Activated T-helper 17 cell treated with anti-CD3 and anti-CD28 coated beads, Interleukin-2, amount 50 U/mL, for 72 hours (primary cell): Measurements from ENCODE around the gene F13B. TPM values are rescaled to one million over a fixed set of nuclear protein-coding genes. Genes with fewer than 3 reads are reported as not detected.
"Not testable (repeated sequence)": the region's sequence is repeated elsewhere in the genome, so short reads cannot be mapped to it uniquely, and the experiment has no call there.

Experiments used
- ATAC-seq: fragments of 150-1000 bp; cut with Tn5 transposase; replicated peaks from 2 replicates; pipeline ENCODE4 v1.10.0; 2021; ENCODE audit warnings: mild to moderate bottlenecking, moderate library complexity
- H3K27ac Mint-ChIP-seq: one replicate; pipeline ENCODE4 v1.8.0; 2022; ENCODE audit warnings: mixed read lengths
- H3K27me3 Mint-ChIP-seq: one replicate; pipeline ENCODE4 v1.8.0; 2022; ENCODE audit warnings: mixed read lengths
- H3K36me3 Mint-ChIP-seq: one replicate; pipeline ENCODE4 v1.8.0; 2022; ENCODE audit warnings: low read depth, mild to moderate bottlenecking, mixed read lengths
- H3K4me1 Mint-ChIP-seq: one replicate; pipeline ENCODE4 v1.8.0; 2022; ENCODE audit warnings: mixed read lengths
- H3K4me3 Mint-ChIP-seq: one replicate; pipeline ENCODE4 v1.8.0; 2022; ENCODE audit warnings: mild to moderate bottlenecking, mixed read lengths
- H3K9me3 Mint-ChIP-seq: one replicate; pipeline ENCODE4 v1.8.0; 2022; ENCODE audit warnings: mixed read lengths
- total RNA-seq, 2 donors: library from RNA; stranded (reverse); gene quantifications; one replicate each; pipeline ENCODE4 v1.2.3, GENCODE V29; 2022

Gene F13B, protein sequence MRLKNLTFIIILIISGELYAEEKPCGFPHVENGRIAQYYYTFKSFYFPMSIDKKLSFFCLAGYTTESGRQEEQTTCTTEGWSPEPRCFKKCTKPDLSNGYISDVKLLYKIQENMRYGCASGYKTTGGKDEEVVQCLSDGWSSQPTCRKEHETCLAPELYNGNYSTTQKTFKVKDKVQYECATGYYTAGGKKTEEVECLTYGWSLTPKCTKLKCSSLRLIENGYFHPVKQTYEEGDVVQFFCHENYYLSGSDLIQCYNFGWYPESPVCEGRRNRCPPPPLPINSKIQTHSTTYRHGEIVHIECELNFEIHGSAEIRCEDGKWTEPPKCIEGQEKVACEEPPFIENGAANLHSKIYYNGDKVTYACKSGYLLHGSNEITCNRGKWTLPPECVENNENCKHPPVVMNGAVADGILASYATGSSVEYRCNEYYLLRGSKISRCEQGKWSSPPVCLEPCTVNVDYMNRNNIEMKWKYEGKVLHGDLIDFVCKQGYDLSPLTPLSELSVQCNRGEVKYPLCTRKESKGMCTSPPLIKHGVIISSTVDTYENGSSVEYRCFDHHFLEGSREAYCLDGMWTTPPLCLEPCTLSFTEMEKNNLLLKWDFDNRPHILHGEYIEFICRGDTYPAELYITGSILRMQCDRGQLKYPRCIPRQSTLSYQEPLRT
- under 1 TPM in 1 of 2 donors, not detected in 1; 0.13 TPM for total RNA-seq

GRCh38 chr1:197066719-197067456, at the start of gene F13B:
Gene F13B, minus strand, starts transcription at chr1:197067260. Its CDS starts 37 bp downstream, at chr1:197067223.
- Mint-ChIP-seq H3K27me3 (peaks cover 9% of the 10 kb centered on the region), H3K9me3 (no peaks in the 10 kb centered on the region), H3K36me3 (no peaks in the 10 kb centered on the region), H3K4me3 (no peak within 1 kb of the TSS), H3K27ac (no peak within 1 kb of the TSS), H3K4me1 (no peaks in the 10 kb centered on the region)
- no peak for ATAC-seq

DNA sequence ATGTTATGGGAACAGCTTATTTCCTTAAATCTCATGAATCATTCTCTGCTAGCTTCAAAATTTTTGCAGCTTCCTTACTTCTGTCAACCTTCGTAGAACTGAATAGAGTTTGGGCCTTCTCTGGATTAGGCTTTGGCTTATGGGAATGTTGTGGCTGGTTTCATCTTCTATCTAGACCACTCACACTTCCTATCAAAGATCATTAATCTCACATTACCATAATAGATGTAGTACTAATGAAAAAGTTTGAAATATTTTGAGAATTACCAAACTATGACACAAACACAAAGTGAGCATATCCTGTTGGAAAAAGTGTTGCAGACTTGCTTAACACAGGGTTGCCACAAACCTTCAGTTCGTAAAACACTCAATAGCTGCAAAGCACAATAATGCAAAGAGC, 49.1 kb upstream of the F13B start:
- Mint-ChIP-seq H3K36me3 (no peaks in the 10 kb centered on the region), H3K4me1 (no peaks in the 10 kb centered on the region), H3K27me3 (no peaks in the 10 kb centered on the region), H3K27ac (no peak overlapping the region), H3K4me3 (no peak overlapping the region), H3K9me3 (no peaks in the 10 kb centered on the region)
- no peak for ATAC-seq

DNA sequence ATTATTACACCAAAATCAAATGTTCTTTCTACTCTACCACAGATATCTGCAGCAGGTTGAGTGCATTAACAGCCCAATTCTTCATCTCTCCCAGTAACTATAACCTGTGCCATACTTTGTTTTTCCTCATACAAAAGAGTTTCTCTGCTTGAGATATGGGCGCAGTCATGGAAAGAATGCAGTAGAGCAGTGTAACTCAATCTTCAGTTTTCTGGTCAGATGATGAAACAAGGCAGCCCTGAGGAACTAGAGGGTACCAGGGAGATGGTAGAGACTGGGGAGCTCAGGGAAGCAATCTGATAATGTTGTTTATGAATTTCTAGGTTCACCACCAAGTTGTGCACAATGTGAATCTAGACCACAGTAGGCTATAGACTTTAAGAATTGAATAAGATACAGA, 39.8 kb upstream of the F13B start:
- Mint-ChIP-seq H3K4me3 (no peak overlapping the region), H3K9me3 (no peaks in the 10 kb centered on the region), H3K36me3 (peaks cover 6% of the 10 kb centered on the region), H3K27ac (no peak overlapping the region), H3K27me3 (no peaks in the 10 kb centered on the region), H3K4me1 (no peaks in the 10 kb centered on the region)
- no peak for ATAC-seq

GRCh38 chr1:197103300-197103699, 36.2 kb upstream of the F13B start:
- no peaks in the 10 kb centered on the region for H3K27me3 Mint-ChIP-seq
- no peak for ATAC-seq
- H3K9me3 Mint-ChIP-seq: no peaks in the 10 kb centered on the region
- peaks cover 6% of the 10 kb centered on the region for H3K36me3 Mint-ChIP-seq
- H3K4me3 Mint-ChIP-seq: no peak overlapping the region
- no peak overlapping the region for H3K27ac Mint-ChIP-seq
- H3K4me1 Mint-ChIP-seq: no peaks in the 10 kb centered on the region

DNA sequence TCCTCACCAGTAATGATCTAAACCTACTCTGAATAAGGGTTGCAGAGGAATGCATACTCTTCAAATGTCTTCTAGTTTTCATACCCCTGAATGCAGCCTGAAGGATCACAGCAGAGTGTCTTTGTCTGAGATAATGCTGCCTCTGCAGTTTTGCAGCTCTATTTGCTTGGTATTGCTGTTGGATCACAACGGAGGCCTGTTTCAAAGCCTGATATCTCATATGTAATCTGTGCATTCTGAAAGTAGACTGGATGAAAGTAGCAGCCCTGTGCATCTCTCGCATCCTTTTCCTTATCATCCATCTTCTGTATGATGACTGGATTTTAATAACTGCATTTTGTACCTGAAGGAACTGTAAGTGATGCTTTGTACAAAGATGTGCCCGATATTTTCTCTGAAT, 34.9 kb upstream of the F13B start:
- Mint-ChIP-seq H3K27ac (no peak overlapping the region), H3K36me3 (peaks cover 6% of the 10 kb centered on the region), H3K4me1 (no peaks in the 10 kb centered on the region), H3K9me3 (no peaks in the 10 kb centered on the region), H3K27me3 (no peaks in the 10 kb centered on the region), H3K4me3 (no peak overlapping the region)
- ATAC-seq: no peak

- no peak for ATAC-seq
- H3K27ac Mint-ChIP-seq: no peak overlapping the region
- H3K4me1 Mint-ChIP-seq: no peaks in the 10 kb centered on the region
- no peak overlapping the region for H3K4me3 Mint-ChIP-seq
- H3K27me3 Mint-ChIP-seq: no peaks in the 10 kb centered on the region
- peaks cover 6% of the 10 kb centered on the region for H3K36me3 Mint-ChIP-seq
- no peaks in the 10 kb centered on the region for H3K9me3 Mint-ChIP-seq
Measured at GRCh38 chr1:197100677-197101076, 33.6 kb upstream of the F13B start.

DNA sequence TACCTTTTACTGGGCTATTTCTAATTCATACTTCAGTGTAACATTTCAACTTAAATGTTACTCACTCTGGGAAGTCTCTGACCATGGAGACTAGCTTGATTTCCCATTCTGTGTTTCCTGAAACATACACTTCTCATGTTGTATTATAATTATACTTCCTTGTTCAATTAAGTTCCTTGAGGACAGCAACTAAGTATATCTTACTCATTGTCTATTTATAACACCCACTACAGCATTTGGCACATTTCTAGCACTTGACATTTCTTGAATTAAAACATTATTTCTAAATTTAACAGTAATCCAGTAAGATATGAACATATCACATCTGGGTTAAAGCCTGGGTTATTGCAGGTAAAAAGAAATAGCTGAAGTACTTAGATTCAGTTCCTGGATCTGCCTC, 32.4 kb upstream of the F13B start:
- H3K27me3 Mint-ChIP-seq: no peaks in the 10 kb centered on the region
- no peak overlapping the region for H3K27ac Mint-ChIP-seq
- no peaks in the 10 kb centered on the region for H3K4me1 Mint-ChIP-seq
- ATAC-seq: no peak
- no peak overlapping the region for H3K4me3 Mint-ChIP-seq
- no peaks in the 10 kb centered on the region for H3K9me3 Mint-ChIP-seq
- H3K36me3 Mint-ChIP-seq: peaks cover under 1% of the 10 kb centered on the region

DNA sequence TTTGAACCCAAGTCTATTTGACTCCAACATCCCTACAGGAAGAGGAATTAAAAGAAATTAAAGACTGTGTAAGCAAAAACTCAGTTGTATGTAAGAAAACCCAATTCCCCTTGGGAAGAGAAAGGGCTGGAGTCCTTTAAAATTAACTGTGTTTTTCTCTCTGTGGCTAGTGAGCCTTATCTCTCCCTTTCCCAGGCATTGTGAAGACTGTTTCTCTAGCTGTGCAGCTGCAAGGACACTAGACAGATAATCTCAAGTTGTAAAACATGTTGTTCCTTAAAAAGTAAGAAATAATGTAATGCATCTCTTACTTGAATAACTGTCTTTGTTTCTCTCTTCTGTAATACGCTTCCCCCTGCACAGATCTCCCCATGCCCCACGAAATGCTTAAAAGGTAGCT, 29.9 kb upstream of the F13B start:
- not testable (repeated sequence) for H3K27me3 Mint-ChIP-seq, H3K9me3 Mint-ChIP-seq, H3K4me3 Mint-ChIP-seq, H3K36me3 Mint-ChIP-seq, H3K4me1 Mint-ChIP-seq, ATAC-seq, H3K27ac Mint-ChIP-seq

DNA sequence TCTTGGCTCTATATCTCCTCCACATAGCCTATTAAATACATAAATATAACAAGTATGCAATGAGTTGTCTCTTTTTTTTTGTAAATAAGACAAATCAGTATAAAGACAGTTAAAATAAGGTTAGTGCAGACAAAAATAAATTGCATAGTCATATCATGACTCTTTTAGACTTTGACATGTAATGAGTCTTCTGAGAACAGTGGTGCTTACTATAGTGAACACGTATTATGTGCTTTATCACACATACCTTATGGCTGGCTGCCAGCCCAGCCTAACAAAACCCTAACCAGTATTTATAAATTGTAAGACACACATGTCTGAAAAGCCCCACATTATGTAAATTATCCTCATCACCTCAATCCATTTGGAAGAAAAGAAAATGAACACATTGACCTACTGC, 29.1 kb upstream of the F13B start:
- H3K27ac Mint-ChIP-seq: no peak overlapping the region
- no peak overlapping the region for H3K4me3 Mint-ChIP-seq
- H3K27me3 Mint-ChIP-seq: no peaks in the 10 kb centered on the region
- peak; percentile 42 for ATAC-seq
- H3K9me3 Mint-ChIP-seq: no peaks in the 10 kb centered on the region
- H3K4me1 Mint-ChIP-seq: no peaks in the 10 kb centered on the region
- peaks cover 7% of the 10 kb centered on the region for H3K36me3 Mint-ChIP-seq

GRCh38 chr1:197093226-197093885, 26.3 kb upstream of the F13B start:
- peaks cover 12% of the 10 kb centered on the region for H3K36me3 Mint-ChIP-seq
- H3K27ac Mint-ChIP-seq: no peak overlapping the region
- H3K4me3 Mint-ChIP-seq: no peak overlapping the region
- H3K27me3 Mint-ChIP-seq: no peaks in the 10 kb centered on the region
- no peaks in the 10 kb centered on the region for H3K9me3 Mint-ChIP-seq
- no peak for ATAC-seq
- H3K4me1 Mint-ChIP-seq: no peaks in the 10 kb centered on the region

GRCh38 chr1:197092491-197093023, 25.5 kb upstream of the F13B start:
- Mint-ChIP-seq H3K27me3 (no peaks in the 10 kb centered on the region), H3K27ac (no peak overlapping the region), H3K9me3 (no peaks in the 10 kb centered on the region), H3K36me3 (peaks cover 19% of the 10 kb centered on the region), H3K4me1 (no peaks in the 10 kb centered on the region), H3K4me3 (no peak overlapping the region)
- no peak for ATAC-seq

DNA sequence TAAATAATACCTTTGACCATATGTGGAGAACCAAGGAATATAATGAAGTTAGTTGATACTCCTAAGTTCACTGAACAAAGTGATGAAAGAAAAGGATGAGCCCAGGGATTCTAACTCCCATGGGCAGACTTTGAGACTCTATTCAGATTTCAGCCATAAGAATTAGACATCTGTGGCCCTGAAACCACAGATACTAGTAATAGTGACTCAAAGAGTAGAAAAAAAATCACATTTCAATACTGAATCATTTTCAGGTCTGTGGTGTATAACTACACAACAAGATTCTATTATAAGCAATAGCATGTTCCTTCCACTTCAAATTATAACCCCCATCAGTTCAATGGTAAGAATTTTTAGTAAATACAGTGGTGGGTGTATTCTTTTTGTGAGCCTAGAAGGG, 16.4 kb upstream of the F13B start:
- Mint-ChIP-seq H3K4me3 (no peak overlapping the region), H3K4me1 (no peaks in the 10 kb centered on the region), H3K27me3 (peaks cover 2% of the 10 kb centered on the region), H3K9me3 (peaks cover 12% of the 10 kb centered on the region), H3K27ac (no peak overlapping the region), H3K36me3 (peaks cover 28% of the 10 kb centered on the region)
- ATAC-seq: peak; percentile 39

- ATAC-seq: no peak
- no peaks in the 10 kb centered on the region for H3K4me1 Mint-ChIP-seq
- H3K27ac Mint-ChIP-seq: no peak overlapping the region
- peaks cover 14% of the 10 kb centered on the region for H3K36me3 Mint-ChIP-seq
- peaks cover 2% of the 10 kb centered on the region for H3K27me3 Mint-ChIP-seq
- no peak overlapping the region for H3K4me3 Mint-ChIP-seq
- peaks cover 12% of the 10 kb centered on the region for H3K9me3 Mint-ChIP-seq
Measured at GRCh38 chr1:197081117-197081753, 14.2 kb upstream of the F13B start.

DNA sequence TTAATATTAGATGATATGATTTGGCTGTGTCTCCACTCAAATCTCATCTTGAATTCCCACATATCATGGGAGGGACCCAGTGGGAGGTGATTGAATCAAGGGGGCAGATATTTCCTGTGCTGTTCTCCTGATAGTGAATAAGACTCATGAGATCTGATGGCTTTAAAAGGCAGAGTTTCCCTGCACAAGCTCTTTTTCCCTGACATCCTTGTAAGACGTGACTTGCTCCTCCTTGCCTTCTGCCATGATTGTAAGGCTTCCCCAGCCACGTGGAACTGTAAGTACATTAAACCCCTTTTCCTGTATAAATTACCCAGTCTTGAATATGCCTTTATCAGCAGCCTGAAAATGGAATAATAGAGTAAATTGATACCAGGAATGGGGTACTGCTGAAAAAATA, 13.3 kb upstream of the F13B start:
- Mint-ChIP-seq H3K4me1 (no peaks in the 10 kb centered on the region), H3K9me3 (peaks cover 12% of the 10 kb centered on the region), H3K27me3 (peaks cover 2% of the 10 kb centered on the region), H3K27ac (no peak overlapping the region), H3K4me3 (no peak overlapping the region), H3K36me3 (peaks cover 12% of the 10 kb centered on the region)
- no peak for ATAC-seq
